Liver (tissue), 9 donors: ENCODE measurements around the gene EMID1. TPM values are rescaled to one million over a fixed set of nuclear protein-coding genes. Genes with fewer than 3 reads are reported as not detected.

ENCODE experiments used
- DNase-seq: peaks from one replicate; pipeline ENCODE4 v3.0.0-alpha.2; 2017; ENCODE audit warnings: low spot score
- H3K27ac ChIP-seq, 2 donors: one replicate each; pipeline ENCODE4 v1.7.0; 2013; ENCODE audit warnings: inconsistent platforms in 2 of 2, low read length in 2 of 2, control low read depth in 1 of 2, low read depth in 1 of 2, mild to moderate bottlenecking in 1 of 2
- H3K27me3 ChIP-seq, 4 donors: one replicate each; pipeline versions ENCODE4 v1.6.1 to v1.7.0; 2013; ENCODE audit warnings: low read length in 3 of 4, inconsistent platforms in 1 of 4, mild to moderate bottlenecking in 1 of 4, moderate library complexity in 1 of 4; ENCODE audit not compliant: control insufficient read depth in 4 of 4, insufficient read depth in 4 of 4
- H3K36me3 ChIP-seq, 4 donors: one replicate each; pipeline versions ENCODE4 v1.6.1 to v1.7.0; 2013; ENCODE audit warnings: low read length in 3 of 4, mild to moderate bottlenecking in 3 of 4, low read depth in 1 of 4, moderate library complexity in 1 of 4; ENCODE audit not compliant: control insufficient read depth in 4 of 4, insufficient read depth in 3 of 4
- H3K4me1 ChIP-seq, 4 donors: one replicate each; pipeline versions ENCODE4 v1.6.1 to v1.7.0; 2013; ENCODE audit warnings: low read length in 3 of 4, mild to moderate bottlenecking in 3 of 4, moderate library complexity in 1 of 4; ENCODE audit not compliant: control insufficient read depth in 4 of 4, insufficient read depth in 4 of 4
- H3K4me3 ChIP-seq, 3 donors: one replicate each; pipeline versions ENCODE4 v1.6.1 to v1.7.0; 2013; ENCODE audit warnings: low read length in 3 of 3, control low read depth in 1 of 3, low read depth in 1 of 3, mild to moderate bottlenecking in 1 of 3
- H3K9ac ChIP-seq, 2 donors: one replicate each; pipeline ENCODE4 v1.7.0; 2013; ENCODE audit warnings: low read length in 2 of 2, mild to moderate bottlenecking in 2 of 2, moderate library complexity in 2 of 2, control low read depth in 1 of 2, low read depth in 1 of 2
- H3K9me3 ChIP-seq, 4 donors: one replicate each; pipeline versions ENCODE4 v1.6.1 to v1.7.0; 2013; ENCODE audit warnings: low read length in 3 of 4; ENCODE audit not compliant: control insufficient read depth in 4 of 4
- EGR1 ChIP-seq, 2 donors: IDR thresholded peaks; 2 replicates each; pipeline ENCODE4 v1.6.1; 2016 to 2018; ENCODE audit warnings: antibody characterized with exemption in 2 of 2, low read depth in 2 of 2
- FOXA1 ChIP-seq: IDR thresholded peaks from 2 replicates; pipeline ENCODE4 v1.6.1; 2016; ENCODE audit warnings: antibody characterized with exemption
- FOXA2 ChIP-seq: IDR thresholded peaks from 2 replicates; pipeline ENCODE4 v1.6.1; 2016; ENCODE audit warnings: antibody characterized with exemption
- GABPA ChIP-seq, 2 donors: IDR thresholded peaks in 1 of 2; conservative IDR thresholded peaks in 1 of 2; 2 replicates each; pipeline ENCODE4 v1.6.1; 2016; ENCODE audit warnings: antibody characterized with exemption in 2 of 2, mild to moderate bottlenecking in 1 of 2, moderate library complexity in 1 of 2
- HNF4A ChIP-seq, 2 donors: conservative IDR thresholded peaks; 2 replicates each; pipeline ENCODE4 v1.6.1; 2016; ENCODE audit warnings: antibody characterized with exemption in 2 of 2, mild to moderate bottlenecking in 2 of 2
- HNF4G ChIP-seq: IDR thresholded peaks from 2 replicates; pipeline ENCODE4 v1.6.1; 2016; ENCODE audit warnings: antibody characterized with exemption
- NR2F2 ChIP-seq: IDR thresholded peaks from 2 replicates; pipeline ENCODE4 v1.6.1; 2016; ENCODE audit warnings: antibody characterized with exemption
- RAD21 ChIP-seq, 2 donors: IDR thresholded peaks; 2 replicates each; pipeline ENCODE4 v1.6.1; 2016; ENCODE audit warnings: antibody characterized with exemption in 2 of 2, mild to moderate bottlenecking in 2 of 2
- RXRA ChIP-seq, 2 donors: IDR thresholded peaks; 2 replicates each; pipeline ENCODE4 v1.6.1; 2017 to 2018; ENCODE audit warnings: antibody characterized with exemption in 2 of 2, mild to moderate bottlenecking in 1 of 2
- SP1 ChIP-seq: IDR thresholded peaks from 2 replicates; pipeline ENCODE4 v1.6.1; 2018; ENCODE audit warnings: antibody characterized with exemption, mild to moderate bottlenecking
- YY1 ChIP-seq: IDR thresholded peaks from 2 replicates; pipeline ENCODE4 v1.6.1; 2016; ENCODE audit warnings: antibody characterized with exemption, mild to moderate bottlenecking
- WGBS: extraction: QIAGEN DNeasy Blood & Tissue Kit; methylation state at CpG from one replicate; pipeline ENCODE4 v1.1.7; 2013; 5-methylcytosine and 5-hydroxymethylcytosine counted together
- polyA plus RNA-seq, 2 donors: library from polyadenylated mRNA; stranded (reverse) in 1 of 2; unstranded in 1 of 2; fragments of 200-250 nt in 1 of 2; fragments of >200 nt in 1 of 2; fragmentation: Nextera tagmentation in 1 of 2; extraction: Ambion mirVana in 1 of 2; gene quantifications; one replicate each; pipeline versions ENCODE4 v1.2.1 to v1.2.3, GENCODE V29; 2013 to 2015
- total RNA-seq, 2 donors: library from RNA; depleted of rRNA; stranded (reverse); fragments of >200 nt; gene quantifications; one replicate each; pipeline ENCODE4 v1.2.3, GENCODE V29; 2014
- TF ChIP-seq, protein P1 (sequence below): IDR thresholded peaks from 2 replicates; pipeline ENCODE4 v1.6.1; 2016; ENCODE audit warnings: antibody characterized with exemption
- TF ChIP-seq, protein P2 (sequence below): IDR thresholded peaks from 2 replicates; pipeline ENCODE4 v1.6.1; 2016; ENCODE audit warnings: antibody characterized with exemption
- TF ChIP-seq, protein P3 (sequence below): IDR thresholded peaks from 2 replicates; pipeline ENCODE4 v1.6.1; 2016; ENCODE audit warnings: antibody characterized with exemption
- TF ChIP-seq, protein P4 (sequence below): fragments of 150-350 bp; IDR thresholded peaks from 2 replicates; pipeline ENCODE4 v1.5.1; 2017; ENCODE audit warnings: improper control_type of control experiment, low read depth, low read length; ENCODE audit not compliant: missing input control
- donor health status: healthy.
- donor health status: healthy.
- donor health status: healthy.
- donor health status: healthy.
- donor health status: healthy.

The EMID1 gene
- total and polyA plus RNA-seq, 4 donors = 0.89 to 8.9 (median 2.1) TPM

DNA sequence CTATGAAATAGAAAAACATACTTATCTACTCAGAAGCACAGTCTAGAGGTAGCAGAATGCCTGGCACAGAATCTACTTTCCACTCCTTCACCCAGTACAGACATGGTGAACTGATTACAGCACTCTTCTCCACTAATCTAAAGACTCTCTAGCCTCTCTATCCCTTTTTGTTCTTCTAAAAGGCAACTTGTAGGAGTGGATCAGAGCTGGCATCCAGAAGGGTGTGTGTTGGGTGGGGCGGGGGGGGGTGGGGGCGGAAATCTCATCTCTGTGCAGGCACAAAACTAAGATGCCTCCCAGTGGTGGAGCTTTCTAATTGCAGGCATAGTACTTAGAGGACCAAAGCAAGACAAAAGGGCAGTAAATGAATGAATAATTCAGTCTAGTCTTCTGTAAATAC is 11.5 kb upstream of the EMID1 start:
- TF ChIP-seq, protein P1, sequence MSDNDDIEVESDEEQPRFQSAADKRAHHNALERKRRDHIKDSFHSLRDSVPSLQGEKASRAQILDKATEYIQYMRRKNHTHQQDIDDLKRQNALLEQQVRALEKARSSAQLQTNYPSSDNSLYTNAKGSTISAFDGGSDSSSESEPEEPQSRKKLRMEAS = no peak
- TF ChIP-seq EGR1 (IDR thresholded peaks at IDR 0.05; ENCODE audit: low read depth in 2 of 2) (no peak), GABPA (IDR thresholded peaks at IDR 0.05 in 1 of 2, conservative IDR thresholded peaks at IDR 0.05 in 1 of 2) (no peak), SP1 (no peak), NR2F2 (no peak), RXRA (IDR thresholded peaks at IDR 0.05) (no peak), YY1 (no peak), RAD21 (IDR thresholded peaks at IDR 0.05) (no peak)
- TF ChIP-seq, protein P2, sequence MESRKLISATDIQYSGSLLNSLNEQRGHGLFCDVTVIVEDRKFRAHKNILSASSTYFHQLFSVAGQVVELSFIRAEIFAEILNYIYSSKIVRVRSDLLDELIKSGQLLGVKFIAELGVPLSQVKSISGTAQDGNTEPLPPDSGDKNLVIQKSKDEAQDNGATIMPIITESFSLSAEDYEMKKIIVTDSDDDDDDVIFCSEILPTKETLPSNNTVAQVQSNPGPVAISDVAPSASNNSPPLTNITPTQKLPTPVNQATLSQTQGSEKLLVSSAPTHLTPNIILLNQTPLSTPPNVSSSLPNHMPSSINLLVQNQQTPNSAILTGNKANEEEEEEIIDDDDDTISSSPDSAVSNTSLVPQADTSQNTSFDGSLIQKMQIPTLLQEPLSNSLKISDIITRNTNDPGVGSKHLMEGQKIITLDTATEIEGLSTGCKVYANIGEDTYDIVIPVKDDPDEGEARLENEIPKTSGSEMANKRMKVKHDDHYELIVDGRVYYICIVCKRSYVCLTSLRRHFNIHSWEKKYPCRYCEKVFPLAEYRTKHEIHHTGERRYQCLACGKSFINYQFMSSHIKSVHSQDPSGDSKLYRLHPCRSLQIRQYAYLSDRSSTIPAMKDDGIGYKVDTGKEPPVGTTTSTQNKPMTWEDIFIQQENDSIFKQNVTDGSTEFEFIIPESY = no peak
- no peaks in the 10 kb centered on the region for H3K9me3 ChIP-seq
- H3K27me3 ChIP-seq = no peaks in the 10 kb centered on the region
- no peaks in the 10 kb centered on the region for H3K36me3 ChIP-seq
- no peak overlapping the region for H3K27ac ChIP-seq
- H3K4me3 ChIP-seq = no peak overlapping the region
- H3K9ac ChIP-seq = no peak overlapping the region
- no peak for DNase-seq
- 92% methylated on average over 2 of the region's 2 CpGs for WGBS
- H3K4me1 ChIP-seq = no peaks in the 10 kb centered on the region

DNA sequence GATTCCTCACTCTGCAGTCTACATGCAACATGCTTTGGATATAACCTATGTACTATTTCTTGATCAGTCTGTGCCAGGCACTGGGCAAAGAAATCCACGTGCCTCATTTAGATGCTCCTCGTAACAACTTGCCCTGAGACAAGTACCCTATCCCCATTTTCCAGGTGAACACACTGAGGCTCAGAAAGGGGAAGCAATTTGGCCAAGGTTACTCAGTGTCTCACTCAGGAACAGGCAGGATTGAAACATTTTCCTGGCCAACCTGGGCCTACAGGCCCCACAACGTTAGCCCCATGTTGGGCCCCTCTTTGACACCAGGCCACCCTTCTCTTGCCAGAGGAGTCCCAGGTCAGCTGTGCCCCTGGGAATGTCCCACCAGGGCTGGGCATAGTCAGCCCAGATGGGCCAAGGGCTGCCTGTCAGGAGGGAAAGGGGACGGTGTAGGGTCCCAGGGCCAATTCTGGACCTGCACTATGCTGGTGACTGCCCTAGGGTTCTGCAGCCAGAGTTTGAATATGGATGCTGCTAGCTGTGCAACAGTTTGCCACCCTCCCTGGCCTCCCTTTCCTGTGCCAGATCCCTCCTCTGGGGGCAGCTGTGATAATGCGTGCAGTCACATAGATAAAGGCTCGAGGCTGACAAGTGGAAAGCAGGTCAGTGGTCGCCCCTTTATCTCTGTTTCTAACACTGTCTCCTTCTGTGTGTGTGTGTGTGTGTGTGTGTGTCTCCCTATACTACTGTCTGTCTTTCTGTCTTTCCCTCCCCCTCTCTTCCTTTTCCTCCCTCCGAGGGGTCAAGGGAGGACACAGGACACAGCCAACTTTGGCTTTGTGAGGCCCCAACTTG is 10.4 kb upstream of the EMID1 start:
- no peak overlapping the region for H3K4me3 ChIP-seq
- no peaks in the 10 kb centered on the region for H3K4me1 ChIP-seq
- H3K36me3 ChIP-seq = no peaks in the 10 kb centered on the region
- H3K9ac ChIP-seq = no peak overlapping the region
- WGBS = 77% methylated on average over 8 of the region's 8 CpGs
- peak; percentile 68 for DNase-seq
- H3K27me3 ChIP-seq = no peaks in the 10 kb centered on the region
- peak; percentile 40 for TF ChIP-seq NR2F2
- TF ChIP-seq YY1 = no peak
- no peaks in the 10 kb centered on the region for H3K9me3 ChIP-seq
- H3K27ac ChIP-seq = no peak overlapping the region

DNA sequence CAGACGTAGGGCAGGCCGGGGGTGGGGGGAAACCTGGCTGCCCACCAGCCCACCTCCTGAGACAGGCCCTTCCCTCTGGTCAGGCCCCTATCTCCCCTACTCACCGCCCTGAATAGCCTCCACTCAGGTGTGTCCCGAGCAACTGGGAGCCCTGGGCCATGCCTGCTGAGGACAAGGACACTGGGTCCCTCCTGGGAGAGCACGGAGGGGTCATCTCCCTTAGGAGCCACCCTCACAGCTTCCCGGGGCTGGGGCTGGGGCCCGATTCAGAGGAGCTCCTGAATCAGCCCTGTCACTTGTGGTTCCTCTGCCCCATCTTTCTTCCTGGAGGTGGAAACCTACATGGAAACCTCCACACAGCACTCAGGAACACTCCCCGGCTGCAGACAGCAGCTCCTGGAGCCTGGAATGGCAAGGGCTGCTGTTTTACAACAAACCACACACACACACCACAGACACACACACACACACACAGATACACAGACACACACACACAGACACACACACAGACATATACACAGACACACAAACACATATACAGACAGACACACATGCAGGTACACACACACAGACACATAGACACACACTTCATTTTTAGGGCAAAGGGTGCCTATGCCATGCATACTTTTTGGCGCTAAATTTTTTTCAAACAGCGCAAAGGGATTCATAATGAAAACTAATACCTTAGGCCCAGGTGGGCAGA is 9.6 kb upstream of the EMID1 start:
- no peak overlapping the region for H3K4me3 ChIP-seq
- WGBS = 71% methylated on average over 10 of the region's 10 CpGs
- H3K36me3 ChIP-seq = no peaks in the 10 kb centered on the region
- no peaks in the 10 kb centered on the region for H3K9me3 ChIP-seq
- DNase-seq = peak; percentile 49
- H3K9ac ChIP-seq = no peak overlapping the region
- H3K27me3 ChIP-seq = no peaks in the 10 kb centered on the region
- H3K4me1 ChIP-seq = no peaks in the 10 kb centered on the region
- no peak overlapping the region for H3K27ac ChIP-seq
- TF ChIP-seq, protein P3, sequence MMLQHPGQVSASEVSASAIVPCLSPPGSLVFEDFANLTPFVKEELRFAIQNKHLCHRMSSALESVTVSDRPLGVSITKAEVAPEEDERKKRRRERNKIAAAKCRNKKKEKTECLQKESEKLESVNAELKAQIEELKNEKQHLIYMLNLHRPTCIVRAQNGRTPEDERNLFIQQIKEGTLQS = no peak
- TF ChIP-seq FOXA1 = no peak
- TF ChIP-seq, protein P1 = no peak
- no peak for TF ChIP-seq HNF4A (conservative IDR thresholded peaks at IDR 0.05)
- TF ChIP-seq HNF4G = no peak
- no peak for TF ChIP-seq NR2F2
- no peak for TF ChIP-seq YY1
- TF ChIP-seq, protein P2 = no peak
- TF ChIP-seq, protein P4, sequence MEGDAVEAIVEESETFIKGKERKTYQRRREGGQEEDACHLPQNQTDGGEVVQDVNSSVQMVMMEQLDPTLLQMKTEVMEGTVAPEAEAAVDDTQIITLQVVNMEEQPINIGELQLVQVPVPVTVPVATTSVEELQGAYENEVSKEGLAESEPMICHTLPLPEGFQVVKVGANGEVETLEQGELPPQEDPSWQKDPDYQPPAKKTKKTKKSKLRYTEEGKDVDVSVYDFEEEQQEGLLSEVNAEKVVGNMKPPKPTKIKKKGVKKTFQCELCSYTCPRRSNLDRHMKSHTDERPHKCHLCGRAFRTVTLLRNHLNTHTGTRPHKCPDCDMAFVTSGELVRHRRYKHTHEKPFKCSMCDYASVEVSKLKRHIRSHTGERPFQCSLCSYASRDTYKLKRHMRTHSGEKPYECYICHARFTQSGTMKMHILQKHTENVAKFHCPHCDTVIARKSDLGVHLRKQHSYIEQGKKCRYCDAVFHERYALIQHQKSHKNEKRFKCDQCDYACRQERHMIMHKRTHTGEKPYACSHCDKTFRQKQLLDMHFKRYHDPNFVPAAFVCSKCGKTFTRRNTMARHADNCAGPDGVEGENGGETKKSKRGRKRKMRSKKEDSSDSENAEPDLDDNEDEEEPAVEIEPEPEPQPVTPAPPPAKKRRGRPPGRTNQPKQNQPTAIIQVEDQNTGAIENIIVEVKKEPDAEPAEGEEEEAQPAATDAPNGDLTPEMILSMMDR = no peak
- TF ChIP-seq FOXA2 = no peak
